NK-92 (cell line): Measurements from ENCODE around the gene ST3GAL4.

Experiments used
- DNase-seq: peaks from one replicate; lab custom pipeline; 2025; ENCODE audit not compliant: unreplicated experiment; lab: John Stamatoyannopoulos, UW

Gene ST3GAL4

GRCh38 chr11:126421271-126421671 is 65.8 kb downstream of the ST3GAL4 start:
- no peak for DNase-seq

DNA sequence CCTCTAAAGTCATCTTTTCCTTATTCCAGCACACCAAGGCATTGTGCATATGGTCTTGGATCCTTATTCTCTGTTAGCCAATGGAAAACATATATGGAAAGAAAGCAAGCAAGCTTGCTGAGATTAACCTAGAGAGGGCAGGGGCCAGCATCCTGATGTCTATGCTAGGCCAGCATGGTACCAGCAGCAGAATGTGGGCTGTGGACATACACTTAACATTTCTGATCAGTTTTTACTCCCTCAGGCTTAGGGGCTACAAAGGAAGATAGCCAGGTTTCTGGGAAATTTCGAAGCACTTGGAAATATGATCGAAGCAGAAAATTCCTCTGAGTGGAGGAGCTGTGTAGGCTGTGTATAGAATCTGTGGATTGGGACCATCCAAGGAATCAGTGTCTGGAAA is 67.0 kb downstream of the ST3GAL4 start:
- DNase-seq, result no peak

DNA sequence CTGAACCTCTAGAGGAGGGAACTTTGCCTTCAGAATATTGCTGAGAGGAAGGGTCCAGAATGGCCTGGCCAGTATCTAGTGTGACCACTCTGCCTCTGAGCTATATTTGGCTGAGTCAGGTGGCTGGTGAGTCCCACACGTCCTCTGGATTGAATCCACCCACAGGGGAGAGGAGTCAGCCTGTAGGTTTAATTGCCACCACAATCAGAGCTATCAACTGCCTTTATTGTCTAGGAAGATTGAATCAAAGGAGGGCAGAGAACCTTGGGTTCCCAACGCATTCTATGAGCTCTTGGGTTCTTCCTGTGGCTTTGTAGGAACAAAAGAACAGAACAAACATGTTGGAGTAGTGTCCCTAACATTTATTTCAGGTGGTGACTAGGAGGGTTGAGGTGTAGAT is 67.7 kb downstream of the ST3GAL4 start:
- no peak for DNase-seq

DNA sequence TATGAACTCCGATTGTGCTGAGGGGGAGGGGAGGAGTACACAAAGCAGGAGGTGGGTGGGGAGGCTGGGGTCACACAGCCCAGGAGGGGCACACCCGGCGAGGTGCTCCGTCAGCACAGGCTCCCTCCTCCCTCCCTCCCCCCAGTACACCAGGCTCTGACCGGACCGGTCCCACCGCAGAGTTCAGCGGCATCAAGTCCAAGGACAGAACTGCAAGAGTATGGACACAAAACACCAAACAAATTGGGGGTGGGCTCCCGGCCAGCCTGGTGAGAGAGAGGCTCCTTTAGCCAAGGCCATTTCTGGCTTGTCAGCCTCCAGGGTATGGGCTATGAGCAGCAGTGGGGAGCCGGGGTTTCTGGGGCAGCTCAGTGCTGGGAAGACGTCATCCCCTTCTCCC is 68.3 kb downstream of the ST3GAL4 start:
- DNase-seq, result no peak

- DNase-seq, result no peak
These were observed 69.1 kb downstream of the ST3GAL4 start for GRCh38 chr11:126424471-126425039.

DNA sequence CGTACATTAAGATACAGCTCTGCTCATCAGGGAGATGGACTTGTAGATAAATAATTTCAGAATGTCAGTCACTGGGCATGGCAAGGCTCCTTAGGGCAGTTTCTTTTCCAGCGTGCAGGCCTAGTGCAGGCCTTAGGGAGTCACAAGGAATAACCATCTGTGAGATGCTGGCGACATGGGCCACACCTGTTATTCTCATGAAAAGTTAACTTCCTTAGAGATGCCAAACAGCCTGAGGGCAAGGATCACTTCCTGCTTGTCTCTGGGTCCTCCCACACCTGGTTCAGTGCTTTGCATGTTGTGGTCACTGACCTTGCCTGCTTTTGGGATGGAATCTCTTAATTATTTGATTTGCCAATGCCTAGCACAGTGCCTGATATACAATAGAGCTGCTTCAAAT is 70.6 kb downstream of the ST3GAL4 start:
- DNase-seq, result no peak

DNA sequence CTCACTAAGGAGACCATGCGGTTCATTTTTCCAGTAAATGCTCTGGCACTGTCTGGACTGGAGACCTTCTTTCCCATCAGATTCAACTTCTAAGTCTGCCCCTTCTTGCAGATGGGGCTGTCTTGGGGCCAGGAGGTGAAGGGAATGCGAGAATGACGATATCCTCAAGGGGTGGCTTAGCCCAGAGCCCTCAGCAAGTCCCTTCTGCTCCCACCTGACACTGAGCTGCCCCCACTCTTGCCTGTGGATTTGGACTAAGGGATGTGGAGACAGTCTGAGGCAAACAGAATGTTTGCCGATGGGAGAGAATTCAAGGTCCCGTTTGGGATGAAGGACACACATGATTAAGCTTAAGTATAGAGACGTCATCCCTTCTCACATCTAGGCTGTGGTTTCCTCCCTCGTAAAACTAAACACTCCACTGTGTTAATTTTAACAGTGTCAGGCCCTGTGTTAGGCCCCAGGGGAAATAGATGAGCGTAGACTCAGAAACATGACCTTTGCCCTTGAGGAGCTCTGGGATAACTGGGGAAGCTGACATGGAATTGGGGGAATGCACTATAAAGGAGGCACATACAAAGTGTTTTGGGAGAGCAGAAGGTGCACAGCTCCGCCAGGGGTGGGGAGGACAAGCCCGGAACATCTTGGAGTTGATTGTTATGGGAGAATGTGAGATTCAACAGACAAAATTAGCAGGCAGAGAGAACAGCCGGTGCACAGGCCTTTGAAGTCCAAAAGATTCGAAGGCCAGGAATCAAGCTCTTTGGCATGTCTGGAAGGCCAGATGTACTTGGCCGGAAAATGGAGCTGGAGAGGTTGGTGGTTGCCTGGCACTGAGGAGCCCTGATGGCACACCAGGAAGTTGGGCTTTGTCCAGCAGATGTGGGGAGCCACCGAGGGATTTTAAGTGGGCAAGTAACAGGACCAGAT is 71.6 kb downstream of the ST3GAL4 start:
- DNase-seq, result no peak

DNA sequence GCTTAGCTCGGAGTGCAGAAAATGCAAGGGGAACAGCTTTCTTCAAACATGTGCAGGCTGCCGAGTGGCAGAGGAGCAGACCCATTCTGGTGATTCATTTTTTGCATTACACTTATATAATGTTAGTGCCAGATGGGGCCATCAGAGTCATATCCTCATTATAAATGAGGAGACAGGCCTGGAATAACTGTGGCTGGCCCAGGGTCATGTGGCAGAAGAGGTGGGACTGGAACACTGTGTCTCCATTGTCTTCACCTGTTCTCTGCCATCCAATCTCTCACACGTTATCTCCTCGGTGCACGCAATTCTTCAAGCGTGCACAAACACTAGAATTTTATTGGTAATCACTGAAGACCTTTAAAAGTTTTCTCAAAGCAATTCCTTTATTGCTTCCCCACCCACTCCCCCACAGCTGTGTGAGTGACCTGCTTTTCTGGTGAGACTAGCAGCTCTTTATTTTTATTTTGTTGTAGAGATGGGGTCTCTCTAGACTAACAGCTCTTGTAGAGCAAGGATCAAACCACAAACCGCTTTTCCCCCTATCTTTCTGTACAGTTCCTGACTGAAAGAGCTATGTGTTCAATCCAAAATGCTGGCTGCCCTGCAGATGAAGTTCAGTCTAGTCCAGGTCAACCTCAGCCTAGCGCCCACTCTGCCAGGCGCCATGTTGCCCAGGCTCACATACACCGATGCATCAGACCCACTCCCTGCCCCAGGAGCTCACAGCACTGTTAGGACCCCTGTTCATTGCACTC is 75.3 kb downstream of the ST3GAL4 start:
- no peak for DNase-seq

DNA sequence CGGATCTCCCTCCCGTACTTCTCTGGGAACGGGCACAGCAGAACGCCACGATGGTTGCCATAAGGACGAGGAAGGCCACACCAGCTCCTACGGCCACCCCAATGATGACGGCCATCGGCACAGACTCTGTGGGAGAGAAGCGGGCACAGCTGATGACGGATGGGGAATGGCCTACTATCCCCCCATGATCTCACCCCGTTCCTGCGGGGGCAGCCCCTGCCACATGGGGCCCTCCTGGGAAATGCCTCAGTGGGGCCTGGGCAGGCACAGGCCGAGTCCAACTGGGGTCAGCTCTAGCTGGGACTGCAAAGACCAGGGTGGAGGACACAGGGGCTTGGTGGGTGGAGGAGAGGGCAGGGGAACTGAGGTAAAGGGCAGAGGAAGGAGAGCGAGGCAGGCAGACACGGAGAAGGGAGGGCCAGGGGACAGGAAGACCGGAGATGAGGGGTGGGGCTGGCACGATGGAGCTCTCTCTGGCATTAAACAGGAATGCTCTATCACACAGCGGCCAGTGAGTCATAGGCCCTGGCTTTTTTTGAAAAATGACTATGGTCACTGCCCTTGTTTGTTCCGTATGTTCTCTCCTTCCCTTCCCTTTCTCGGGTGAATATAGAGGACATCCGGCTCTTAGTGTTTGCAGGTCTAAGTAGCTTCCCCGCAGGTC is 76.0 kb downstream of the ST3GAL4 start:
- DNase-seq, result no peak

- DNase-seq, result no peak
These were observed 76.6 kb downstream of the ST3GAL4 start for GRCh38 chr11:126432065-126432461.

- DNase-seq, result no peak
These were observed 77.0 kb downstream of the ST3GAL4 start for GRCh38 chr11:126432525-126432924.

- no peak for DNase-seq
These were observed 77.9 kb downstream of the ST3GAL4 start for GRCh38 chr11:126433244-126433846.

DNA sequence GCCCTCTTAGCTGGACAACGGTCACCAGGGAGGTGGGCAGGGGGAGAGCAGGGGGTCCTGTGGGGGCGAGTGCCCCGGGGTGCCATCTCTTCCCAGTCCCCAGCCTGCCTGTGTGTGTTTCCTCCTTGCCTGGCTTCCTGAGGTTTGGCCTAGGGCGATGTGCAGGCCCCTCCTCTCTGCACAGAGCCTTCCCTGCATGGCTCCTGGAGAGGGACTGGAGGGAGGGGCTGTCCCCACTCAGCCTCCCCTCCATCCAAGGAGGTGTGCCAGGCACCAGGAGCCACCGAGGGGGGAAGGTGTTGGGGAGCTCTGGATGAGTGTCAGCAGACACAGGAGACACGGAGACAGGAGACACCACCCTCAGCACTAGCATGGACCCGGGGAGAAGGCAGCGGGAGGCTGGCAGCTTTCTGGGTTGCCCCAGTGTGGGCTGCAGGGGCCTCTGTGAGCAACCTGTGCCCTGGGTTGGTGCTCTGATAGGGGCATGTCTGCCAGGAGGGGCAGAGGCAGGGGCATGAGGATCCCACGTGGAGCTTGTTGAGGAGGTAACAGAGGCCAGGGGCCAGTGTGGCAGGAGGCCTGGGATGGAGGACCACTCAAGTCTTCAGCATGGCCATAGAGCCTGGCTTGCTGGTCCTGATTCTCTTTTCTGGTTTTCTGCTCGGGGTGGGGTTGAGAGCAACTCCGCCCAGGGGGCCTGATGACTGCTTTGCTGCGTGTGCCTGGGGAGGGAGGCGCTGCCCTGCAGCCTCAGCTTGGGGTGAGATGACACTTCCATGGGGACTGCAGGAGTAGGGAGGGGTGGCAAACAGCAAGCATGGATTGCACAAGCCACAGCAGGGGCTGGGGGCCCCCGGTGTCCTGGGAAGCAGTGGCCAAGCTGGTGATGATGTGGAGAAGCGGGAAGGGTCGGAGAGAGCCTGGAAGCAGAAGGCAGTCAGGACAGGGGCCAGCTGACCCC is 78.8 kb downstream of the ST3GAL4 start:
- no peak for DNase-seq

- no peak for DNase-seq
These were observed 79.5 kb downstream of the ST3GAL4 start for GRCh38 chr11:126434950-126435335.

GRCh38 chr11:126436209-126436755 is 80.8 kb downstream of the ST3GAL4 start:
- no peak for DNase-seq

GRCh38 chr11:126437731-126438130 is 82.2 kb downstream of the ST3GAL4 start:
- no peak for DNase-seq

DNA sequence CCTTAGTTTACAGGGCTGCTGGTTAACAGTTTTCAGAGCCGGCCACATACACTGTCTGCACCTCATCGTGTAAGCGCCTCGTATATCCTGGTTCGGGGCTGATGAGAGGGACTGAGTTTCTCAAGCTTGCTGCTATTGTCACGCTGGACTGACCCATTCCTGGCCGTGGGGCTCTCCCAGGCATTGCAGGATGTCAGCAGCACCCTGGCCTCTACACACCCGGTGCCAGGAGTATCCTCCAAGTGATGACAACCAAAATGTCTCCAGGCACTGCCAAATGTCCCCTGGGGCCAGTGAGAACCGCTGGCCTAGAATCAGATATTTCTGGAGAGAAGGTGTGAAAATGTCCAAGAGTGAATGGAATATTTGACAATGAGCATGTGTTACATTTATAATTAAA is 82.8 kb downstream of the ST3GAL4 start:
- DNase-seq, result no peak

DNA sequence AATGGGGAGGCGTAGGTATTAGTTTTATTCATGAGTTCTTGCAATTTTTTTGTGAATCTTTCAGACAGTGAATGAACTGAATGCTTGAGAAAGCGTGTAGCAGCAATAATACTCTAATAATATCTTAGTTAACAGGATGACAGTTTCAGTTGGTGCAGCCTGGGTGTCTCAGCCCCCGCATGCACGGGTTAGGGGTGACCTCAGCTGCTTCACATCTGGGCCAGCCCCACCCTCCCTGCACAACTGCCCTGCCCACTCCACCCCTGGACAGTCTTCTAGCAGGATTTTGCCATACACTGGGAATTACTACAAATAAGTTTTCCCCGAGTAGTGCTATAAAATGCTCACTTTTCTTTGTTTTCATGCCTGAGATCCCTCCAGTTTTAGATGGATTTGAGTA is 83.2 kb downstream of the ST3GAL4 start:
- DNase-seq, result no peak

DNA sequence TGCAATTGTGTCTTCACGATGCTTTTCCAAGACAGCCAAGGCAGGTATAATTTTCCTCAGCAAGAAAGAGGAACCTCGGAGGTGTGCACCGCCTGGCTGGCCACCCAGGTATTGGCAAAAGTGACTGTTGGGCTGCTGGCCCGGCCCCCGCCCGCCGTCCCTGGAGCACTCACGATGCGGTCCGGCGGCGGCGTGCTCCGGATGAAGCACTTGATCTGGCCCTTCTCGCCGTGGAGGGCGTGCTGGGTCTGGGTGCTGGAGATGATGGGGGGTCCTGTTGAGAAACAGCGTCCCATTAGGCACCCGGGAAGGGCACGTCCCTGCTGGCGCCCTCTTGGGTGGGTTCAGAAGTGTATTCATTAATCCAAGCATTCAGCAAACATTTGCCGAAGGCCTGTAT is 84.8 kb downstream of the ST3GAL4 start:
- DNase-seq, result no peak
